ENCODE data around the gene TRAPPC2L.

TRAPPC2L gene

DNA sequence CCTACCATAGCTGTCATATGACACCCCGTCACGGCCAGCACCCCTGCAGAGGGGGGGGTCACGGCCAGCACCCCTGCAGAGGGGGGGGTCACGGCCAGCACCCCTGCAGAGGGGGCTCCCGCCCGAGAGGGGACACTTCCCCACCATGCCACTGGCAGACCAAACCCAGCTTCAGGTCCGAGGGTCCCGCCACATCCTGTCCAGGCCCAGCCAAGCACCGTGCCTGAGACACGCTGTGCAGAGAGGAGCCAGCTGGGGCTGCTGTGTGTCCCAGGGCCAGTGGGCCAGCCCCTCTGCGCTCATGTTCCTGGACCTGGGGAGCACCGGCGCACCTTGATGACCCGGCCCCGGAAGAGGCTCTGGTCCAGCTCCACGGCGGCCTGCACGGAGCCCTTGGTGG, 7.6 kb downstream of the TRAPPC2L start:
- H3K27ac ChIP-seq, result no peak overlapping the region
- no peak for TF ChIP-seq ZFX (IDR thresholded peaks at IDR 0.05)
- TF ChIP-seq, protein P1, sequence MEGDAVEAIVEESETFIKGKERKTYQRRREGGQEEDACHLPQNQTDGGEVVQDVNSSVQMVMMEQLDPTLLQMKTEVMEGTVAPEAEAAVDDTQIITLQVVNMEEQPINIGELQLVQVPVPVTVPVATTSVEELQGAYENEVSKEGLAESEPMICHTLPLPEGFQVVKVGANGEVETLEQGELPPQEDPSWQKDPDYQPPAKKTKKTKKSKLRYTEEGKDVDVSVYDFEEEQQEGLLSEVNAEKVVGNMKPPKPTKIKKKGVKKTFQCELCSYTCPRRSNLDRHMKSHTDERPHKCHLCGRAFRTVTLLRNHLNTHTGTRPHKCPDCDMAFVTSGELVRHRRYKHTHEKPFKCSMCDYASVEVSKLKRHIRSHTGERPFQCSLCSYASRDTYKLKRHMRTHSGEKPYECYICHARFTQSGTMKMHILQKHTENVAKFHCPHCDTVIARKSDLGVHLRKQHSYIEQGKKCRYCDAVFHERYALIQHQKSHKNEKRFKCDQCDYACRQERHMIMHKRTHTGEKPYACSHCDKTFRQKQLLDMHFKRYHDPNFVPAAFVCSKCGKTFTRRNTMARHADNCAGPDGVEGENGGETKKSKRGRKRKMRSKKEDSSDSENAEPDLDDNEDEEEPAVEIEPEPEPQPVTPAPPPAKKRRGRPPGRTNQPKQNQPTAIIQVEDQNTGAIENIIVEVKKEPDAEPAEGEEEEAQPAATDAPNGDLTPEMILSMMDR (conservative IDR thresholded peaks at IDR 0.05), result no peak

DNA sequence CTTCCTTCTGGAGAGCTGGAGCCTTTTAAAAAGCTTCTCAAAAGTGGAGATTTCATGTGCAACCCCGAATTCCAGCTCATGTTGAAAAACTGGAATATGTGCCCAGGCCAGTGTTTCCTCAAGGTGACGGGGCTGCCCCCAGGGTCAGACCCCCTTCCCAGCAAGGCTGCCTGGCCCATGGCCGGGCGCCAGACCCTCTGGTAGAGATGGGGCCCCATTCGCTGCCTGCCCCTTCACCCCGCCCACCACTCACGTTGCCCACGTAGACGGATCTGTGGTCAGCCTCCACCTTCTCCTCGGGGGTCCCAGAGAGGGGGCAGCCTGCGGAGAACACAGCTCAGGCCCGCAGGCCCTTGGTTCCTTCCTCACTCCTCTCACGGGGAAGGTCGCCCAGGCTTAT, 8.4 kb downstream of the TRAPPC2L start:
- no peak overlapping the region for H3K27ac ChIP-seq
- TF ChIP-seq, protein P1 (conservative IDR thresholded peaks at IDR 0.05), result no peak
- TF ChIP-seq ZFX (IDR thresholded peaks at IDR 0.05), result no peak

DNA sequence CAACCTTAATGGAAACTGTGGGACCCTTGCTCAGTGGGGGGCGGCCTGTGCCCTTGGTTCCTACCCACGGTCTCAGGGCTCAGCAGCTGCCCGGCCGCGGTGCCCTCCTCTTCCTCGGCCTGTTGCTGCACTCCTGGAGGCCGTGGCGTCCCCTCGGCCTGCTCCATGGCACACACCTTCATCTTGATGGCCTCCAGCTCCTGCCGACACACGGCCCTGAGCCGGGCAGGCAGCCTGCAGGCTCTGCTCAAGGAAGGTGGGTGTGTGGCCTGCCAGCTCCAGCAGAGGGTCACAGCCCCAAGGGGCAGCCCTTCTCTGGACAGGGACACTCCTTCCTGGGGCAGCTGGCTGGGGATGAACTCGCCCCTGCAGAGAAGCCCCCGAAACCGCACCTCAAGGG, 8.8 kb downstream of the TRAPPC2L start:
- H3K27ac ChIP-seq, result no peak overlapping the region
- no peak for TF ChIP-seq ZFX (IDR thresholded peaks at IDR 0.05)
- TF ChIP-seq, protein P1 (conservative IDR thresholded peaks at IDR 0.05), result no peak

DNA sequence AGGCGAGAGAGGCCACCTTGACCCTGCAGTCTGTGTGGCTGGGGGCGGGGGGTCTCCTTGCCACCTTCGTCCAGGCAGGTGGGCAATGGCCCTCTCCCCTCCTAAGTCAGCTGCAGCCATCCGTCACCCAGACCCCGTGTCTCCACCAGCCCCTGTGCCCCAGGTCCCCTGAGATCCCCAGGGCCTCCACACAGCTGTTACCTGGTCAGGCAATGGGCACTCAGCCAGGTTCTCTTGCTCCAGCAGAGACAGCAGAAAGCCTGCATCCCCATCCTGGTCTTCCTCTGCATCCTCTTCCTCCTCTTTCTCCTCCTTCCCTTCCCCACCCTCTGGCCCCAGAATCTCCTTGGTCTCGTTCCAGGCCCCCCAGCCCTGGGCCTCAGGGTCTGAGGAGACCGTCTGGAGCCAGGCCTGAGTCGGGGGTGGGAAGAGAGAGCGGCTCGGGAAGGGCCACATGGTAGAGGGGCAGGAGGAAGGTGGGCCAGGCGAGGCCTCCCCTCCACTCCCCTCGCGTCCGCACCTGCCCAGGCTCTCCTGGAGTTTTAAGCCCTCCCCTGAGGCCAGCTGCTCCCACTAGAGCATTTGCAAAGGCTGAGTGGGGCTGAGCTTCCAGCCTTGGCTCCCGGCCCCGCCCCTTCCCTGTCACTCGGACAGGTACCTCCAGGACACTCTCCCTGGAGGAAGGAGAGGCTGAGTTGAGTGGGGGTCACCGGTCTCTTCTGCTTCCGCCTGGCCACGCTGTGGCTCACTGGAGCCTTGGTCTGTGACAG, 9.4 kb downstream of the TRAPPC2L start, which contains the start of gene PABPN1L:
Gene PABPN1L, minus strand, starts transcription at position 510 of the 770 bp plus-strand sequence. Its CDS starts 54 bp downstream, at position 456.
- H3K27ac ChIP-seq, result no peak within 1 kb of the TSS
- TF ChIP-seq ZFX (IDR thresholded peaks at IDR 0.05), result no peak
- TF ChIP-seq, protein P1 (conservative IDR thresholded peaks at IDR 0.05), result no peak

DNA sequence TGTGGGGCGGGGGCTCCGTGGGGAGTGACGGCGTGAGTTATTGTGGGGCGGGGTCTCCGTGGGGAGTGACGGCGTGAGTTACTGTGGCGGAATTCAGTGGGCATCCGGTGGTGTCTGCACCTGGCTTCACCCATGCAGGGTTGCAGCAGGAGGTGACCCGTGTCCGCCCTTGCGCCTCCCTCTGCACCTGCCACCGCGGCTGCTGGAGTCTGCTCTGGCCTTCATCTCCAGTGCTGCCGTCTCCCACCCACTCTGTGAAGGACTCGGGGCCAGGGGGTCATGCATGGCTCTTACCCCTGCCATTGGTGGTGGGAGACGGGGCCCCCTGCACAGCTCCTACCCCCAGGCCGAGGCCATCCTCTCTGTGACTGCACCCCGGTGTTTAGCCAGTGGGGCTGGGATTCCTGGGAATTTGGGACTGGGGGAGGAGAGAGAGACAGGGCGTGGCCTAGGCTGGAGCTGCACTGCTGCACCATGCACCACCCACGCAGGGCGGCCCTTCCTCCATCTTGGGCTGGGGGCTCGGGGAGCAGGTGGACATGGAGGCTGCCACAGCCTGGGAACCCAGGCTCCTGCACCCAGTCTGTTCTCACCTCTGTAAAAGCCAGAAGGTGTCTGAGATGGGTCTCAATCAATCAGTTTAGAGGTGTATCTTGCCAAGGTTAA, 10.8 kb downstream of the TRAPPC2L start:
- TF ChIP-seq, protein P1 (conservative IDR thresholded peaks at IDR 0.05), result no peak
- TF ChIP-seq ZFX (IDR thresholded peaks at IDR 0.05), result no peak
- H3K27ac ChIP-seq, result no peak overlapping the region

DNA sequence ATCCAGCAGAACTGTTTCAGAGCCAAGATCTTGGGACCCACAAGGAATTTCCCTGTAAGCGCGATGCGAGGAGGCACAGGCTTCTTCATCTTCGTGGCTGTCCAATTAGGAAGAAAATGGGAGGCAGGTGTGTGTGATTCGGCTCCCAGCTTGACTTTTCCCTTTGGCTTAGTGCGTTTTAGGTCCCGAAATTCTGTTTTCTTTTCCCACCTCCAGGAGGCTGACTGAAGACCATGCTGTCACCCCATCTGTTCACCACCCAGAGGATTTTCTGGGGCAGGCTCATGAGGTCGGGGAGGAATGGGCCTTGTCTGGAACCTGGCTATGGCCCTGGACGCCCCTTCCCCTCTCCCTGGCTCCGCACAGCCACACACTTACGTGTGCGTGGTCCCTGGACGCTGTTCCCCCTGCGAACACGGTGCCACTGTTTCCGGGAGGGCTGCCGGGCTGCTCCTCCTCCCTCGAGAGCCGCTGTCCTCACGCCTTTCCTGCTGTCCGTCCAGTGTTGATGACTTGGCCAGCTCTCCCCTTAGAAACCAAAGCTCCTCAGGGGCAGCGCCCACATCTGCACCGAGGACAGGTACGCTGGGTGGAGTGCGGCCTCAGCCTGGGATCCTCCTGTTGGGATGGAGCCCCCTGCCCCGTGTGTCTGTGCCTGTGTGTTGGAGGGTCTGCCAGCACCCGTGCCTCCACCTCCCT, 12.2 kb downstream of the TRAPPC2L start:
- no peak overlapping the region for H3K27ac ChIP-seq
- TF ChIP-seq, protein P1 (conservative IDR thresholded peaks at IDR 0.05), result no peak
- TF ChIP-seq ZFX (IDR thresholded peaks at IDR 0.05), result no peak

DNA sequence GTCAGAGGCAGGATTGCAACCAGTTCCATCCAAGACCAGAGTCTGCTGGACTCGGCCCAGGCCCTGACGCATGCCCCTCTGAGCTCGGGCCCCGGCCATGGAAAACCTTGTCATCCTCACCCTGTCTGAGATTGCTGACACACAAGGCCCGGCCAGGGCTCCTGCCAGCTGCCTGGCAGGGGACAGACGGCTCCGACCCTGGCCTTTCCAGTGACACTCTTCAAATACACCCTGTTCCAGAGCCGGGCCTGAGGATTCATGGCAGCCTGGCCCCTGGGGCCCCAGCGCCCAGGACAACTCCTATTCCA, 12.7 kb downstream of the TRAPPC2L start:
- no peak overlapping the region for H3K27ac ChIP-seq
- TF ChIP-seq, protein P1 (conservative IDR thresholded peaks at IDR 0.05), result no peak
- TF ChIP-seq ZFX (IDR thresholded peaks at IDR 0.05), result no peak

All from C4-2B (cell line).